Astrocyte (in vitro differentiated cells and primary cell): Measurements from ENCODE around the gene PGAM5. TPM values are rescaled to one million over a fixed set of nuclear protein-coding genes. Genes with fewer than 3 reads are reported as not detected.

ENCODE experiments used
- DNase-seq: peaks from one replicate; pipeline ENCODE4 v3.0.0-alpha.2; 2010; ENCODE audit warnings: low read depth
- FAIRE-seq: peaks from 2 replicates; lab custom pipeline; 2011; peaks lifted over from hg19 to GRCh38; lab: Jason Lieb, UNC
- H2AFZ ChIP-seq: 2 replicates; pipeline ENCODE4 v1.6.0; 2012; ENCODE audit warnings: low read depth, low read length, inconsistent platforms
- H3K27ac ChIP-seq: 2 replicates; pipeline ENCODE4 v1.5.1; 2011; ENCODE audit warnings: low read depth, low read length, inconsistent platforms
- H3K27me3 ChIP-seq: 2 replicates; pipeline ENCODE4 v1.6.0; 2011; ENCODE audit warnings: low read length, inconsistent platforms; ENCODE audit not compliant: insufficient read depth
- H3K36me3 ChIP-seq: 2 replicates; pipeline ENCODE4 v1.5.1; 2011; ENCODE audit warnings: low read length, inconsistent platforms; ENCODE audit not compliant: insufficient read depth
- H3K4me1 ChIP-seq: 2 replicates; pipeline ENCODE4 v1.5.1; 2011; ENCODE audit warnings: low read length, inconsistent platforms; ENCODE audit not compliant: insufficient read depth
- H3K4me2 ChIP-seq: 2 replicates; pipeline ENCODE4 v1.6.0; 2012; ENCODE audit warnings: low read length, inconsistent platforms
- H3K4me3 ChIP-seq: 2 replicates; pipeline ENCODE4 v1.5.1; 2011; ENCODE audit warnings: low read depth, mild to moderate bottlenecking, low read length, inconsistent platforms; ENCODE audit not compliant: insufficient read depth
- H3K79me2 ChIP-seq: 2 replicates; pipeline ENCODE4 v1.6.0; 2012; ENCODE audit warnings: mild to moderate bottlenecking, low read length, inconsistent platforms; ENCODE audit not compliant: insufficient read depth
- H3K9ac ChIP-seq: 2 replicates; pipeline ENCODE4 v1.6.0; 2012; ENCODE audit warnings: mild to moderate bottlenecking, low read length, inconsistent platforms
- H3K9me3 ChIP-seq: 2 replicates; pipeline ENCODE4 v1.5.1; 2012; ENCODE audit warnings: low read depth, mild to moderate bottlenecking, low read length, inconsistent platforms; ENCODE audit not compliant: insufficient read depth
- H4K20me1 ChIP-seq: 2 replicates; pipeline ENCODE4 v1.6.0; 2012; ENCODE audit warnings: low read length, inconsistent platforms; ENCODE audit not compliant: insufficient read depth
- H3K27ac Mint-ChIP-seq: one replicate; pipeline ENCODE4 v1.8.0; 2021; ENCODE audit warnings: mild to moderate bottlenecking, mixed read lengths; ENCODE audit not compliant: unreplicated experiment
- H3K27me3 Mint-ChIP-seq: one replicate; pipeline ENCODE4 v1.8.0; 2021; ENCODE audit warnings: low read depth, mixed read lengths; ENCODE audit not compliant: unreplicated experiment
- H3K36me3 Mint-ChIP-seq: one replicate; pipeline ENCODE4 v1.8.0; 2021; ENCODE audit warnings: low read depth, mixed read lengths; ENCODE audit not compliant: unreplicated experiment
- H3K4me1 Mint-ChIP-seq: one replicate; pipeline ENCODE4 v1.8.0; 2021; ENCODE audit warnings: low read depth, mixed read lengths; ENCODE audit not compliant: unreplicated experiment
- H3K4me3 Mint-ChIP-seq: one replicate; pipeline ENCODE4 v1.8.0; 2021; ENCODE audit warnings: mild to moderate bottlenecking, moderate library complexity, mixed read lengths; ENCODE audit not compliant: unreplicated experiment
- H3K9me3 Mint-ChIP-seq: one replicate; pipeline ENCODE4 v1.8.0; 2021; ENCODE audit warnings: mild to moderate bottlenecking, mixed read lengths; ENCODE audit not compliant: unreplicated experiment
- EZH2 ChIP-seq: IDR thresholded peaks from 2 replicates; pipeline ENCODE4 v1.6.1; 2012; ENCODE audit warnings: mild to moderate bottlenecking, low read length, inconsistent platforms; ENCODE audit not compliant: insufficient read depth
- total RNA-seq: library from RNA; stranded (reverse); gene quantifications from 2 replicates; pipeline ENCODE4 v1.2.1, GENCODE V29; 2021
- TF ChIP-seq, protein P1 (sequence below): IDR thresholded peaks from 2 replicates; pipeline ENCODE4 v1.5.1; 2011; ENCODE audit warnings: low read depth, mild to moderate bottlenecking, inconsistent platforms, low read length, moderate library complexity; ENCODE audit not compliant: insufficient read depth

The PGAM5 gene
- total RNA-seq, 1 donor from 2014 or later: 43.4 TPM

DNA sequence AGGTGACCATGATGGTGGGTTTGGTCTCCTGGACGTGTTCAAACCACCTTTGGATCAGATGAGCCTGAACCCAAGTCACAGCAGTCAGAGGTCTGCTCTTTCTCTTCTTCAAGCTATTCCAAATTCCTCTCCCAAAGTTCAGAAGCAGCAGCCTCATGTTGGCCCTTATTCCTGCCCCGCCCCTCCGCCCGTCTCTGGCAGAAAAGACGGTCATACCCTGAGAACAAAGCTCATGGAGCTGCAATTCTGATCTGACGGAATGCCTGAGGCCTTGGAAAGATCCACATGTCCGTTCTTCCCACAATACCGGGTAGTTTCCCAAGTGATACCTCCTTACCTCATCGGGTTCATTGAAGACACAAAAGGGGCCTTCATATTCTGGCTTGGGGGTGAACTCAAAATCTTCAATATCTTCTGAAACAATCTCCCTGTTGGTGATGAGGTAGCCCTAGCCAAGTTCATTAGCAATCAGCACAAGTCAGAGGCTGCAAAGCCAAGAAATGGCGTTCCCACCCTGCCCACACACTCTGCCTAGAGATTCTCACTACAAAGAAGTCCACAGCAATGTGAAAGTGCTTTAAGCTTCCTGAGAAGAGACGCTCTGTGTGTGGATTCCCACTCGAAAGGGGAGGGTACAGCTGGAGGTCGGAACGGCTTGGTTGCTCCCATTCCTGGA, 34.7 kb upstream of the PGAM5 start:
- Histone ChIP-seq H3K79me2 (peaks cover 20% of the 10 kb centered on the region), H3K27me3 (no peaks in the 10 kb centered on the region), H3K4me2 (no peak overlapping the region), H3K36me3 (peaks cover 30% of the 10 kb centered on the region), H4K20me1 (no peaks in the 10 kb centered on the region), H3K4me3 (no peak overlapping the region), H3K9me3 (no peaks in the 10 kb centered on the region), H3K9ac (no peak overlapping the region), H2AFZ (no peak overlapping the region), H3K27ac (no peak overlapping the region), H3K4me1 (no peaks in the 10 kb centered on the region)
- H3K4me3 Mint-ChIP-seq: no peak overlapping the region
- DNase-seq (no peak), FAIRE-seq (no peak)
- H3K36me3 Mint-ChIP-seq: peaks cover 38% of the 10 kb centered on the region
- H3K4me1 Mint-ChIP-seq: no peaks in the 10 kb centered on the region
- peaks cover 3% of the 10 kb centered on the region for H3K9me3 Mint-ChIP-seq
- peaks cover 10% of the 10 kb centered on the region for H3K27me3 Mint-ChIP-seq
- TF ChIP-seq, protein P1, sequence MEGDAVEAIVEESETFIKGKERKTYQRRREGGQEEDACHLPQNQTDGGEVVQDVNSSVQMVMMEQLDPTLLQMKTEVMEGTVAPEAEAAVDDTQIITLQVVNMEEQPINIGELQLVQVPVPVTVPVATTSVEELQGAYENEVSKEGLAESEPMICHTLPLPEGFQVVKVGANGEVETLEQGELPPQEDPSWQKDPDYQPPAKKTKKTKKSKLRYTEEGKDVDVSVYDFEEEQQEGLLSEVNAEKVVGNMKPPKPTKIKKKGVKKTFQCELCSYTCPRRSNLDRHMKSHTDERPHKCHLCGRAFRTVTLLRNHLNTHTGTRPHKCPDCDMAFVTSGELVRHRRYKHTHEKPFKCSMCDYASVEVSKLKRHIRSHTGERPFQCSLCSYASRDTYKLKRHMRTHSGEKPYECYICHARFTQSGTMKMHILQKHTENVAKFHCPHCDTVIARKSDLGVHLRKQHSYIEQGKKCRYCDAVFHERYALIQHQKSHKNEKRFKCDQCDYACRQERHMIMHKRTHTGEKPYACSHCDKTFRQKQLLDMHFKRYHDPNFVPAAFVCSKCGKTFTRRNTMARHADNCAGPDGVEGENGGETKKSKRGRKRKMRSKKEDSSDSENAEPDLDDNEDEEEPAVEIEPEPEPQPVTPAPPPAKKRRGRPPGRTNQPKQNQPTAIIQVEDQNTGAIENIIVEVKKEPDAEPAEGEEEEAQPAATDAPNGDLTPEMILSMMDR: no peak
- TF ChIP-seq EZH2: no peak
- no peak overlapping the region for H3K27ac Mint-ChIP-seq

DNA sequence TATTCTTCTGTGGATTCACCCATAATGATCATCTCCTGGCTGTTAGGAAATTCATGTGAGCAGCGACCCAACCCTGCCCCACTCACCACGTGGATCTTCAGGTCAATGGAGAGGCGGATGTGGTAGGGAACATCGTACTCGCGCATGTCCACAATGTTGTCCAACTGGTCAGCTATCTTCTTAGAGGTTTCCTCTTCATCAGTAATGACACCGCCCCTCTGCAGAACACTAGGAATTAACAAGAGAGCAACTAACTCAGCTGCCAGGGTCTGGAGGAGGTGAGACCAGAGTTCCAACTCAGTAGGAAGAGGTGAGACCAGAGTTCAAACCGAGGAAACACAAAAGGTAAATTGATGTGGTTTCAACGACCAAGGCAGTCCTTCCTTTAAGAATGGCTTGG, 33.1 kb upstream of the PGAM5 start:
- no peak overlapping the region for H3K9ac ChIP-seq
- peaks cover 31% of the 10 kb centered on the region for H3K79me2 ChIP-seq
- H3K4me1 ChIP-seq: no peaks in the 10 kb centered on the region
- Mint-ChIP-seq H3K9me3 (peaks cover 3% of the 10 kb centered on the region), H3K36me3 (peaks cover 36% of the 10 kb centered on the region), H3K27ac (no peak overlapping the region), H3K4me1 (no peaks in the 10 kb centered on the region), H3K4me3 (no peak overlapping the region), H3K27me3 (peaks cover 10% of the 10 kb centered on the region)
- H3K27ac ChIP-seq: no peak overlapping the region
- H3K4me2 ChIP-seq: no peak overlapping the region
- no peak overlapping the region for H3K4me3 ChIP-seq
- DNase-seq: no peak
- peaks cover 4% of the 10 kb centered on the region for H4K20me1 ChIP-seq
- no peaks in the 10 kb centered on the region for H3K9me3 ChIP-seq
- H2AFZ ChIP-seq: no peak overlapping the region
- no peaks in the 10 kb centered on the region for H3K27me3 ChIP-seq
- peaks cover 27% of the 10 kb centered on the region for H3K36me3 ChIP-seq
- FAIRE-seq: no peak
- no peak for TF ChIP-seq EZH2
- TF ChIP-seq, protein P1: no peak

DNA sequence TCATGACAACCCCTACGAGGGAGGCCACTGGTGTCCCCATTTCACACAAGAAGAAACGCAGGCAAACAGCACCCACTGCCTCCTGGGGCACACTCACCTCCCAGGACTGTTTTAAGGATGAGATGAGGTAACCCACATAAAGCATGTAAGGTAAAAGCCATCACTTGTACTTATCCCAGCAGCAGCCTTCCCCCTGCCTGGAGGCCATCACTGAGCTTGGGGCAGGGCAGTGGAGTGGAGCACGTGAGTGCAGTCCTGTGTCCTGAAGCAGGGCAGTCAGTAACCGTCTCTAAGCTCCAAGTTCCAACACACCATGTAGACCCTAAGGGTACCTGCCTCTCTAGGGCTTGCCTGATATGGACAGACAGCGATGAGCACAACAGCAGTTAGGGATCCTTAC, 25.2 kb upstream of the PGAM5 start:
- H3K36me3 ChIP-seq: no peaks in the 10 kb centered on the region
- H3K9ac ChIP-seq: no peak overlapping the region
- FAIRE-seq: no peak
- no peak overlapping the region for H3K27ac ChIP-seq
- no peaks in the 10 kb centered on the region for H3K9me3 Mint-ChIP-seq
- no peak overlapping the region for H3K4me3 ChIP-seq
- TF ChIP-seq, protein P1: no peak
- no peak for TF ChIP-seq EZH2
- H3K36me3 Mint-ChIP-seq: peaks cover 6% of the 10 kb centered on the region
- DNase-seq: no peak
- no peaks in the 10 kb centered on the region for H3K27me3 Mint-ChIP-seq
- H3K4me1 Mint-ChIP-seq: peaks cover 2% of the 10 kb centered on the region
- peak overlapping the region; percentile 85 for H3K27ac Mint-ChIP-seq
- H3K4me3 Mint-ChIP-seq: peak overlapping the region; percentile 77
- H3K9me3 ChIP-seq: no peaks in the 10 kb centered on the region
- no peaks in the 10 kb centered on the region for H3K27me3 ChIP-seq
- no peak overlapping the region for H3K4me2 ChIP-seq
- H4K20me1 ChIP-seq: peaks cover 19% of the 10 kb centered on the region
- H3K79me2 ChIP-seq: peaks cover 49% of the 10 kb centered on the region
- no peak overlapping the region for H2AFZ ChIP-seq
- H3K4me1 ChIP-seq: peaks cover 2% of the 10 kb centered on the region
